Neuronal stem cell (in vitro differentiated cells): ENCODE measurements around the gene SCGB3A2.

Source experiments
- DNase-seq: peaks from one replicate; pipeline ENCODE4 v3.0.0-alpha.2; 2013; ENCODE audit warnings: low spot score
- H2AFZ ChIP-seq: one replicate; pipeline ENCODE4 v1.6.1; 2013; ENCODE audit warnings: mild to moderate bottlenecking, low read length, inconsistent platforms
- H2AK5ac ChIP-seq: 2 replicates; pipeline ENCODE4 v1.6.1; 2013; ENCODE audit warnings: low read depth, mild to moderate bottlenecking, inconsistent platforms, low read length, moderate library complexity, mixed read lengths
- H2BK120ac ChIP-seq: 2 replicates; pipeline ENCODE4 v1.6.1; 2013; ENCODE audit warnings: low read depth, mild to moderate bottlenecking, inconsistent platforms, low read length, moderate library complexity, mixed read lengths
- H2BK12ac ChIP-seq: one replicate; pipeline ENCODE4 v1.6.1; 2013; ENCODE audit warnings: low read length, inconsistent platforms
- H2BK15ac ChIP-seq: 2 replicates; pipeline ENCODE4 v1.6.1; 2013; ENCODE audit warnings: mild to moderate bottlenecking, low read length, inconsistent platforms, mixed read lengths
- H2BK5ac ChIP-seq: one replicate; pipeline ENCODE4 v1.6.1; 2013; ENCODE audit warnings: inconsistent platforms, mild to moderate bottlenecking, low read length, moderate library complexity
- H3K14ac ChIP-seq: one replicate; pipeline ENCODE4 v1.6.1; 2013; ENCODE audit warnings: low read length, inconsistent platforms
- H3K18ac ChIP-seq: 2 replicates; pipeline ENCODE4 v1.6.1; 2013; ENCODE audit warnings: low read length, inconsistent platforms
- H3K23ac ChIP-seq: 2 replicates; pipeline ENCODE4 v1.6.1; 2013; ENCODE audit warnings: low read depth, mild to moderate bottlenecking, mixed read lengths, low read length, inconsistent platforms; ENCODE audit not compliant: poor library complexity
- H3K27ac ChIP-seq: replicated peaks from 3 replicates; pipeline ENCODE4 v1.5.1; 2013; ENCODE audit warnings: low read length, inconsistent platforms
- H3K27me3 ChIP-seq, 3 experiments: 2 replicates each; pipeline ENCODE4 v1.6.1; 2013; ENCODE audit warnings: low read length in 3 of 3, mild to moderate bottlenecking in 2 of 3, inconsistent platforms in 1 of 3, low read depth in 1 of 3, mixed read lengths in 1 of 3, moderate library complexity in 1 of 3; ENCODE audit not compliant: control insufficient read depth in 3 of 3, insufficient read depth in 3 of 3
- H3K36me3 ChIP-seq, 2 donors: replicated peaks in 1 of 2; 2 replicates each; pipeline ENCODE4 v1.6.1; 2013; ENCODE audit warnings: low read length in 2 of 2; ENCODE audit not compliant: control insufficient read depth in 2 of 2, insufficient read depth in 2 of 2
- H3K4ac ChIP-seq: 2 replicates; pipeline ENCODE4 v1.6.1; 2013; ENCODE audit warnings: inconsistent platforms, mild to moderate bottlenecking, low read length, moderate library complexity
- H3K4me1 ChIP-seq, 2 donors: 1 replicate in 1 of 2; 2 replicates in 1 of 2; pipeline ENCODE4 v1.6.1; 2013; ENCODE audit warnings: low read length in 2 of 2, low read depth in 1 of 2; ENCODE audit not compliant: control insufficient read depth in 2 of 2, insufficient read depth in 1 of 2
- H3K4me2 ChIP-seq: one replicate; pipeline ENCODE4 v1.6.1; 2013; ENCODE audit warnings: mild to moderate bottlenecking, low read length, inconsistent platforms; ENCODE audit not compliant: insufficient read depth, poor library complexity, severe bottlenecking
- H3K4me3 ChIP-seq, 2 donors: 2 replicates each; pipeline ENCODE4 v1.5.1; 2013; ENCODE audit warnings: low read length in 2 of 2, mild to moderate bottlenecking in 2 of 2, inconsistent platforms in 1 of 2, moderate library complexity in 1 of 2
- H3K79me1 ChIP-seq: one replicate; pipeline ENCODE4 v1.6.1; 2013; ENCODE audit warnings: low read depth, mild to moderate bottlenecking, inconsistent platforms, low read length, moderate library complexity
- H3K9ac ChIP-seq: one replicate; pipeline ENCODE4 v1.6.1; 2013; ENCODE audit warnings: mild to moderate bottlenecking, low read depth, low read length, inconsistent platforms; ENCODE audit not compliant: poor library complexity
- H3K9me3 ChIP-seq, 2 donors: replicated peaks in 1 of 2; 2 replicates each; pipeline versions ENCODE3 to v1.6.1; 2013; ENCODE audit warnings: low read length in 2 of 2, mild to moderate bottlenecking in 2 of 2, inconsistent platforms in 1 of 2, low read depth in 1 of 2, mixed read lengths in 1 of 2, moderate library complexity in 1 of 2; ENCODE audit not compliant: control insufficient read depth in 2 of 2, insufficient read depth in 1 of 2
- H4K8ac ChIP-seq: one replicate; pipeline ENCODE4 v1.6.1; 2013; ENCODE audit warnings: low read depth, mild to moderate bottlenecking, inconsistent platforms, low read length, moderate library complexity
- H4K91ac ChIP-seq: one replicate; pipeline ENCODE4 v1.6.1; 2013; ENCODE audit warnings: low read length, low read depth, mild to moderate bottlenecking, inconsistent platforms; ENCODE audit not compliant: poor library complexity
- WGBS, 2 donors: extraction: QIAGEN DNeasy Blood & Tissue Kit; methylation state at CpG; one replicate each; pipeline ENCODE4 v1.1.7; 2013; ENCODE audit warnings: missing lambda C conversion rate in 2 of 2, mixed read lengths in 1 of 2; ENCODE audit not compliant: insufficient read length in 2 of 2, insufficient replicate concordance in 1 of 2; ENCODE audit errors: extremely low coverage in 2 of 2; 5-methylcytosine and 5-hydroxymethylcytosine counted together

The SCGB3A2 gene

DNA sequence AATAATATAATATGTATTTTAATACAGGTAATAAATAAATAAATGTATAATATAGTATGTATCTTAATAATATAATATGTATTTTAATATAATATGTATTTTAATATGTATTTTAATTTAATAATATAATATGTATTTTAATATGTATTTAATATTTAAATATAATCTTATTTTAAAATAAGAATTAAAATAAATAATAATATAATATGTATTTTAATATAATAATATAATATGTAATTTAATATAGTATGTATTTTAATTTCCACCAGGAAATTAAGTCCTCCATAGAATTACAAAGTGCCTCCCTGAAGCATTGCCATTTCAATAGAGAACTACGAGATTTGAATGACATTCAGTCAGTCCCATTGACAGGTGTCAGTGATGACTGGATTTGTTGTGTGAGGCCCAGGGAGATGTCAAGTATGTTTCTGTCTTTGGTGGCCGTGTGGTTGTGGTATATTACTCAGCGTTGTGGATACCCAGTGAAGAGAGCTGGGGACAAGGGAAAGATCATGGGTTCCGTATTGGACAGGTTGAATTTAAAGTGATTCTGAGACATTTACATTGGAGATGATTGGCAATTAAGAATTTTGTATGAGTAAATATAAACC lies 42.0 kb downstream of the SCGB3A2 start:
- Histone ChIP-seq H3K4me1 (no peaks in the 10 kb centered on the region), H3K79me1 (no peaks in the 10 kb centered on the region), H2AK5ac (no peak overlapping the region), H2BK15ac (no peak overlapping the region), H2AFZ (no peak overlapping the region), H3K4ac (no peak overlapping the region), H3K4me3 (no peak overlapping the region), H4K91ac (no peak overlapping the region), H3K36me3 (no peaks in the 10 kb centered on the region), H3K9ac (no peak overlapping the region), H2BK5ac (no peak overlapping the region), H3K27ac (no peak overlapping the region), H3K14ac (no peak overlapping the region), H3K23ac (no peak overlapping the region), H3K4me2 (no peak overlapping the region), H3K27me3 (no peaks in the 10 kb centered on the region), H3K18ac (no peak overlapping the region), H2BK12ac (no peak overlapping the region), H4K8ac (no peak overlapping the region), H2BK120ac (no peak overlapping the region), H3K9me3 (no peaks in the 10 kb centered on the region)
- no peak for DNase-seq
- whole genome bisulfite sequencing, 2 donors = no CpG with 5 or more reads among the region's 4 CpGs

DNA sequence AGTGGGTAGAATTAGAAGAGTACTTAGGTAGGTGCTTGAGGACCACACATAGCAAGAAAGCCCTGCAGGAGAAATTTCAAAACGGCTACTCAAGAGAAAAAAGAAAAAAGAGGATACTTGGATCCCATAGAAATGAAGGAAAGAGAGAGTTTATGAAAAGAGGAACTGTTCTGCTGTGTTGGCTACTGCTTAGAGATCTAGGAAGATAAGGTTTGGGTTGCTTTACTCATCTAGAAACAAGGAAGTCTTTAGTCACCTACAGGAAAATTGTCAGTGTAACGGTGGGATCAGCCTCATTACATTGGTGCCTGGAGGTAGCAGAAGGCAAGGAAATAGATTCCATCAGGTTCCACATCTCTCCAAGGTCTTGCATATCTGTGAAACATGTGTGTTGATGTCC lies 42.6 kb downstream of the SCGB3A2 start:
- whole genome bisulfite sequencing, 2 donors = no CpG with 5 or more reads among the region's 2 CpGs

GRCh38 chr5:147925020-147925419 lies 46.5 kb downstream of the SCGB3A2 start:
- Histone ChIP-seq H3K36me3 (no peaks in the 10 kb centered on the region), H4K91ac (no peak overlapping the region), H2BK5ac (no peak overlapping the region), H3K4me1 (no peaks in the 10 kb centered on the region), H2AFZ (no peak overlapping the region), H3K79me1 (no peaks in the 10 kb centered on the region), H3K4me2 (no peak overlapping the region), H2AK5ac (no peak overlapping the region), H3K4me3 (no peak overlapping the region), H3K4ac (no peak overlapping the region), H3K18ac (no peak overlapping the region), H3K27ac (no peak overlapping the region), H4K8ac (no peak overlapping the region), H2BK120ac (no peak overlapping the region), H3K14ac (no peak overlapping the region), H3K23ac (no peak overlapping the region), H2BK15ac (no peak overlapping the region), H3K9ac (no peak overlapping the region), H3K9me3 (no peaks in the 10 kb centered on the region), H2BK12ac (no peak overlapping the region), H3K27me3 (no peaks in the 10 kb centered on the region)
- no peak for DNase-seq
- WGBS, 2 donors = no CpG with 5 or more reads among the region's 4 CpGs

More for the DNA sequence above, 42.6 kb downstream of the SCGB3A2 start:
- no peak overlapping the region for H4K91ac ChIP-seq
- H3K14ac ChIP-seq = no peak overlapping the region
- no peak overlapping the region for H3K4ac ChIP-seq
- no peak for DNase-seq
- H2AK5ac ChIP-seq = no peak overlapping the region
- no peak overlapping the region for H2BK15ac ChIP-seq
- no peak overlapping the region for H3K4me3 ChIP-seq
- no peak overlapping the region for H2AFZ ChIP-seq
- no peaks in the 10 kb centered on the region for H3K36me3 ChIP-seq
- H3K9ac ChIP-seq = no peak overlapping the region
- H3K27me3 ChIP-seq = no peaks in the 10 kb centered on the region
- H2BK5ac ChIP-seq = no peak overlapping the region
- no peak overlapping the region for H2BK120ac ChIP-seq
- H3K23ac ChIP-seq = no peak overlapping the region
- H3K18ac ChIP-seq = no peak overlapping the region
- H3K4me1 ChIP-seq = no peaks in the 10 kb centered on the region
- H4K8ac ChIP-seq = no peak overlapping the region
- H2BK12ac ChIP-seq = no peak overlapping the region
- no peaks in the 10 kb centered on the region for H3K79me1 ChIP-seq
- no peaks in the 10 kb centered on the region for H3K9me3 ChIP-seq
- no peak overlapping the region for H3K27ac ChIP-seq
- H3K4me2 ChIP-seq = no peak overlapping the region

- no CpG with 5 or more reads among the region's 3 CpGs for WGBS, 2 donors
- DNase-seq = no peak
- H2BK120ac ChIP-seq = no peak overlapping the region
Measured at GRCh38 chr5:147927901-147928300, 49.4 kb downstream of the SCGB3A2 start.

More at GRCh38 chr5:147927901-147928300, 49.4 kb downstream of the SCGB3A2 start:
- Histone ChIP-seq H3K36me3 (no peaks in the 10 kb centered on the region), H2AK5ac (no peak overlapping the region), H3K23ac (no peak overlapping the region), H3K4ac (no peak overlapping the region), H3K4me2 (no peak overlapping the region), H2BK12ac (no peak overlapping the region), H4K91ac (no peak overlapping the region), H3K9ac (no peak overlapping the region), H2BK15ac (no peak overlapping the region), H3K4me3 (no peak overlapping the region), H3K4me1 (no peaks in the 10 kb centered on the region), H3K9me3 (no peaks in the 10 kb centered on the region), H3K79me1 (no peaks in the 10 kb centered on the region), H2BK5ac (no peak overlapping the region), H3K14ac (no peak overlapping the region), H3K27ac (no peak overlapping the region), H4K8ac (no peak overlapping the region), H3K18ac (no peak overlapping the region), H3K27me3 (no peaks in the 10 kb centered on the region), H2AFZ (no peak overlapping the region)
